22Rv1 (cell line): Measurements from ENCODE around the gene HOXA3.

ENCODE experiments used
- ZFX ChIP-seq: fragments of 450-650 bp; IDR thresholded peaks from 2 replicates; pipeline ENCODE4 v1.6.1; 2017; ENCODE audit warnings: antibody characterized with exemption, borderline replicate concordance
- TF ChIP-seq, protein P1 (sequence below): fragments of 450-650 bp; IDR thresholded peaks from 2 replicates; pipeline ENCODE4 v1.5.1; 2017; ENCODE audit warnings: mild to moderate bottlenecking

DNA sequence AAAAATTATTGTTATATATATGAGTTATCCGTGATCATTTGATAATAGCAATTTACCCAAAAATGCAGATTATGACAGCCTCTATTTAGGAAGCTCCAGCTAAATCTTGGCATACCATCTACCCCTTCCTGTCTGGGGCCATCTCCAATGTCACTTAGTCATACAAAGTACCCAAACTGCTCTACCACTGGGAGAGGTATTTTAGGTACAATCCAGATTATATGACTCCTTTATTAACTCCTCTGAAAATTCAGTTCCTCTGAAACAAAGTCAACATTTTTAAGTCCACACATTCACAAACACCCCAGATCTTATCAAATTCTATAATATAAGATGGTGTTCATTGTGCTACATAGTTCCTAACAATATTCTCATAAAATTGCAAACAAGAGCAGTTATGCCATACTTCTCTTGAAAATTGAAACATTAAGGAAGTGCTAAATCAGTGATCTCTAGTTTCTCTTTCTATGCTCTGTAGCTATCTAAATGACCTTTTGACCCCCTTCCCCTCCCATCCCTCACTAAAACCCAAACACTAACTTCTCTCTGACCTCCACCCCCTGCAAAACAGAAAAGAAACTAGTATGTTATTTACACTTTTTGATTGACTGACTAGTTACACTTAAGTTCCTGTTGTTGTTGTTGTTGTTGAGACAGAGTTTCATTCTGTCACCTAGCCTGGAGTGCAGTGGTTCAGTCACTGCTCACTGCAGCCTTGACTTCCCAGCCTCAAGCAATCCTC lies 73.0 kb downstream of the HOXA3 start:
- TF ChIP-seq, protein P1, sequence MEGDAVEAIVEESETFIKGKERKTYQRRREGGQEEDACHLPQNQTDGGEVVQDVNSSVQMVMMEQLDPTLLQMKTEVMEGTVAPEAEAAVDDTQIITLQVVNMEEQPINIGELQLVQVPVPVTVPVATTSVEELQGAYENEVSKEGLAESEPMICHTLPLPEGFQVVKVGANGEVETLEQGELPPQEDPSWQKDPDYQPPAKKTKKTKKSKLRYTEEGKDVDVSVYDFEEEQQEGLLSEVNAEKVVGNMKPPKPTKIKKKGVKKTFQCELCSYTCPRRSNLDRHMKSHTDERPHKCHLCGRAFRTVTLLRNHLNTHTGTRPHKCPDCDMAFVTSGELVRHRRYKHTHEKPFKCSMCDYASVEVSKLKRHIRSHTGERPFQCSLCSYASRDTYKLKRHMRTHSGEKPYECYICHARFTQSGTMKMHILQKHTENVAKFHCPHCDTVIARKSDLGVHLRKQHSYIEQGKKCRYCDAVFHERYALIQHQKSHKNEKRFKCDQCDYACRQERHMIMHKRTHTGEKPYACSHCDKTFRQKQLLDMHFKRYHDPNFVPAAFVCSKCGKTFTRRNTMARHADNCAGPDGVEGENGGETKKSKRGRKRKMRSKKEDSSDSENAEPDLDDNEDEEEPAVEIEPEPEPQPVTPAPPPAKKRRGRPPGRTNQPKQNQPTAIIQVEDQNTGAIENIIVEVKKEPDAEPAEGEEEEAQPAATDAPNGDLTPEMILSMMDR = no peak
- no peak for TF ChIP-seq ZFX
